DND-41 (cell line): ENCODE results near the gene DDN.

ENCODE experiments used
- ATAC-seq: fragments of 200-7000 bp; cut with Tn5 transposase; 3 replicates; pipeline ENCODE4 v1.9.1; 2021; ENCODE audit warnings: low read depth; ENCODE audit not compliant: insufficient read depth
- DNase-seq: peaks from one replicate; pipeline ENCODE4 v3.0.0-alpha.2; 2020
- H2AFZ ChIP-seq: 2 replicates; pipeline ENCODE4 v1.6.0; 2012; ENCODE audit warnings: low read depth, low read length
- H3K27ac ChIP-seq: 2 replicates; pipeline ENCODE4 v1.5.1; 2012; ENCODE audit warnings: low read length, inconsistent platforms
- H3K27me3 ChIP-seq: fragments of 200-600 bp; sonication (generic); 2 replicates; pipeline ENCODE4 v1.6.0; 2012; ENCODE audit warnings: low read length, mild to moderate bottlenecking, inconsistent platforms; ENCODE audit not compliant: insufficient read depth, poor library complexity
- H3K36me3 ChIP-seq: 2 replicates; pipeline ENCODE4 v1.5.1; 2012; ENCODE audit warnings: low read length, inconsistent platforms; ENCODE audit not compliant: insufficient read depth
- H3K4me1 ChIP-seq: 2 replicates; pipeline ENCODE4 v1.5.1; 2012; ENCODE audit warnings: mild to moderate bottlenecking, low read length; ENCODE audit not compliant: insufficient read depth
- H3K4me2 ChIP-seq: 2 replicates; pipeline ENCODE4 v1.6.0; 2012; ENCODE audit warnings: mild to moderate bottlenecking, moderate library complexity, low read length, inconsistent platforms; ENCODE audit not compliant: insufficient read depth
- H3K4me3 ChIP-seq, 2 experiments: fragments of 200-600 bp in 1 of 2; shearing (Covaris generic) in 1 of 2; 2 replicates each; pipeline ENCODE4 v1.5.1; 2012 to 2016; ENCODE audit warnings: inconsistent platforms in 2 of 2, low read length in 2 of 2, mild to moderate bottlenecking in 2 of 2, low read depth in 1 of 2, moderate library complexity in 1 of 2
- H3K79me2 ChIP-seq: 2 replicates; pipeline ENCODE4 v1.6.0; 2012; ENCODE audit warnings: low read length, inconsistent platforms; ENCODE audit not compliant: insufficient read depth
- H3K9ac ChIP-seq: 2 replicates; pipeline ENCODE4 v1.6.0; 2012; ENCODE audit warnings: low read depth, mild to moderate bottlenecking, inconsistent platforms, low read length, moderate library complexity
- H3K9me3 ChIP-seq: 2 replicates; pipeline ENCODE4 v1.5.1; 2012; ENCODE audit warnings: low read length, moderate library complexity, mild to moderate bottlenecking, inconsistent platforms; ENCODE audit not compliant: insufficient read depth, severe bottlenecking
- H4K20me1 ChIP-seq: 2 replicates; pipeline ENCODE4 v1.6.0; 2012; ENCODE audit warnings: low read length; ENCODE audit not compliant: insufficient read depth
- CTCF ChIP-seq: IDR thresholded peaks from 2 replicates; pipeline ENCODE4 v1.5.1; 2012; ENCODE audit warnings: borderline replicate concordance, low read length, moderate library complexity, mild to moderate bottlenecking; ENCODE audit not compliant: poor library complexity, severe bottlenecking; ENCODE audit errors: extremely low read depth
- EZH2 ChIP-seq: IDR thresholded peaks from 3 replicates; pipeline ENCODE4 v1.6.1; 2012; ENCODE audit warnings: borderline replicate concordance, low read depth, mild to moderate bottlenecking, moderate library complexity, low read length, inconsistent platforms; ENCODE audit not compliant: severe bottlenecking

The DDN gene

DNA sequence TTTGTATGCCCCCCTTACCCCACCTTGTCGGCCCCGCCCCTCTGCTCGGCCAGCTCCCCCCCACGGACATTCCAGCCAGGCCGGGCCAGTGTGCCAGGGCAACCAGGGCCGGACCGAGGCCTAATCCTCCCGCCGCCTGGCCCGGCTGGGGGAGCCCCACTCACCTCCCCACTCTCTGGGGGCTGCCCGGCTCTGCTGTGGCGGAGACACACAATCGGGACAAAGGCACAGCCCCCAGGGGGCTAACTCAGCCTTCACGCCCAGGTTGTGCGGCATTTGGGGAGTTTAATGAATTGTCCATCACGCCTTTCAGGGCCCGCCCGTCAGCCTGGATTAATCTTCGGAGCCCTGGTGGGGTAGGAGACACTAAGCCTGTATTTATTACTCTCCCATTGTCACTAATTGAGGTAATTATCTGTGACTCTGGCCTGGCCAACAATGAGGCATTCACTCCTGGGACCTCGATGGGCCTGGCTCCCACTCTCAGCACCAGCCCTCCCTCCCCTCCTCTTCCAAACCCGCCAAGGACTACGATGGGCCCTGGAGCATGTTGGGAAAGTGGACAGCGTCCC, 12.4 kb downstream of the DDN start:
- H2AFZ ChIP-seq: no peak overlapping the region
- no peak overlapping the region for H3K4me3 ChIP-seq
- no peak overlapping the region for H3K4me2 ChIP-seq
- DNase-seq (no peak), ATAC-seq (no peak)
- H3K27me3 ChIP-seq: peaks cover 30% of the 10 kb centered on the region
- H3K27ac ChIP-seq: no peak overlapping the region
- H3K36me3 ChIP-seq: no peaks in the 10 kb centered on the region
- no peak for TF ChIP-seq EZH2
- no peak overlapping the region for H3K9ac ChIP-seq
- H3K79me2 ChIP-seq: no peaks in the 10 kb centered on the region
- H3K4me1 ChIP-seq: peaks cover 6% of the 10 kb centered on the region; the same call in 1 of the 2 replicates
- no peaks in the 10 kb centered on the region for H3K9me3 ChIP-seq
- 0 out of 2 replicates have a peak, but pooled peaks cover 3% of the 10 kb centered on the region for H4K20me1 ChIP-seq

- no peak for ATAC-seq
- H3K9ac ChIP-seq: no peak overlapping the region
- H3K27me3 ChIP-seq: peaks cover 27% of the 10 kb centered on the region
- H4K20me1 ChIP-seq: 0 out of 2 replicates have a peak, but pooled peaks cover 3% of the 10 kb centered on the region
- no peak overlapping the region for H2AFZ ChIP-seq
- no peak overlapping the region for H3K27ac ChIP-seq
- no peak for DNase-seq
- H3K9me3 ChIP-seq: no peaks in the 10 kb centered on the region
- H3K36me3 ChIP-seq: no peaks in the 10 kb centered on the region
- H3K4me3 ChIP-seq: no peak overlapping the region
- H3K4me2 ChIP-seq: no peak overlapping the region
- H3K4me1 ChIP-seq: peaks cover 6% of the 10 kb centered on the region; the same call in 1 of the 2 replicates
- TF ChIP-seq CTCF (no peak), EZH2 (no peak)
- no peaks in the 10 kb centered on the region for H3K79me2 ChIP-seq
Measured at GRCh38 chr12:48985901-48986300, 13.3 kb downstream of the DDN start.

- no peak overlapping the region for H3K4me2 ChIP-seq
- H3K36me3 ChIP-seq: no peaks in the 10 kb centered on the region
- no peak overlapping the region for H3K27ac ChIP-seq
- DNase-seq: no peak
- peaks cover 27% of the 10 kb centered on the region for H3K27me3 ChIP-seq
- H3K79me2 ChIP-seq: no peaks in the 10 kb centered on the region
- H3K9me3 ChIP-seq: no peaks in the 10 kb centered on the region
- no peak overlapping the region for H3K9ac ChIP-seq
- no peak for ATAC-seq
- H3K4me3 ChIP-seq: no peak overlapping the region
- H4K20me1 ChIP-seq: 0 out of 2 replicates have a peak, but pooled peaks cover 3% of the 10 kb centered on the region
- peaks cover 6% of the 10 kb centered on the region; the same call in 1 of the 2 replicates for H3K4me1 ChIP-seq
- no peak overlapping the region for H2AFZ ChIP-seq
- TF ChIP-seq CTCF (no peak), EZH2 (no peak)
Measured at GRCh38 chr12:48985475-48985897, 13.7 kb downstream of the DDN start.

- Histone ChIP-seq H3K4me1 (peaks cover 7% of the 10 kb centered on the region), H3K4me3 (no peak overlapping the region), H3K27ac (no peak overlapping the region), H3K27me3 (peaks cover 41% of the 10 kb centered on the region), H3K79me2 (no peaks in the 10 kb centered on the region), H2AFZ (no peak overlapping the region), H3K36me3 (no peaks in the 10 kb centered on the region), H3K4me2 (no peak overlapping the region), H3K9ac (no peak overlapping the region), H3K9me3 (no peaks in the 10 kb centered on the region), H4K20me1 (no peaks in the 10 kb centered on the region)
- no peak for TF ChIP-seq EZH2
- no peak for TF ChIP-seq CTCF
- no peak for DNase-seq
- ATAC-seq: no peak
Measured at GRCh38 chr12:48982397-48983080, 16.6 kb downstream of the DDN start.
